Measurements from ENCODE around the gene IL25. TPM values are rescaled to one million over a fixed set of nuclear protein-coding genes. Genes with fewer than 3 reads are reported as not detected.

IL25 gene
- total RNA-seq, 4 donors from 2014 or later: not detected

DNA sequence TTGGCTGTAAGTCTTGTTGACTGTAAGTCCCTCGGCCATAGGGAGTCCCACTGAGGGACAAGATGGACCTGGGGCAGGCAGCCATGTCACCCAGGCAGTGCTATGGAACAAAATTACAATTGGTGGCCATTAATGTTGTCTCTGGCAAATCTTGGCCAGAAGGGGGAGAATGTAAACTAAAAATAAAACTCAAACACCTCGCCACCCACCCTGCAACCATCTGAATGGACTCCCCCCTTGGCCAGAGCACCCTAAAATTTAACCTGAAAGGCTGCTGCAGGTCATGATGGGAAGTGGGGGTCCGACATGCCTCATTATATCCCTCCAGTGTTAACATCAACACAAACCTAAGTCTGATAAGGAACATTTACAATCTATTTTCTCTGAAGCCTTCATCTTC is 28.1 kb upstream of the IL25 start:
- no peak overlapping the region for H3K4me3 ChIP-seq
- DNase-seq (ENCODE audit: extremely low spot score): no peak
- H3K36me3 ChIP-seq: peaks cover 0 to 12% (median 5%) of the 10 kb centered on the region in 4 donors
- intact Hi-C loops (cut with DNase I): no loop called here
- H3K27ac ChIP-seq (replicated peaks in 1 of 4): no peak overlapping the region
- H3K4me1 ChIP-seq: peaks cover 0 to 3% (median 0%) of the 10 kb centered on the region in 4 donors
- no peaks in the 10 kb centered on the region for H3K9me3 ChIP-seq
- TF ChIP-seq POLR2AphosphoS5 (IDR thresholded peaks at IDR 0.05) (no peak), EP300 (IDR thresholded peaks at IDR 0.05) (no peak), POLR2A (IDR thresholded peaks at IDR 0.05; ENCODE audit: low read depth) (no peak)
- TF ChIP-seq, protein P1, sequence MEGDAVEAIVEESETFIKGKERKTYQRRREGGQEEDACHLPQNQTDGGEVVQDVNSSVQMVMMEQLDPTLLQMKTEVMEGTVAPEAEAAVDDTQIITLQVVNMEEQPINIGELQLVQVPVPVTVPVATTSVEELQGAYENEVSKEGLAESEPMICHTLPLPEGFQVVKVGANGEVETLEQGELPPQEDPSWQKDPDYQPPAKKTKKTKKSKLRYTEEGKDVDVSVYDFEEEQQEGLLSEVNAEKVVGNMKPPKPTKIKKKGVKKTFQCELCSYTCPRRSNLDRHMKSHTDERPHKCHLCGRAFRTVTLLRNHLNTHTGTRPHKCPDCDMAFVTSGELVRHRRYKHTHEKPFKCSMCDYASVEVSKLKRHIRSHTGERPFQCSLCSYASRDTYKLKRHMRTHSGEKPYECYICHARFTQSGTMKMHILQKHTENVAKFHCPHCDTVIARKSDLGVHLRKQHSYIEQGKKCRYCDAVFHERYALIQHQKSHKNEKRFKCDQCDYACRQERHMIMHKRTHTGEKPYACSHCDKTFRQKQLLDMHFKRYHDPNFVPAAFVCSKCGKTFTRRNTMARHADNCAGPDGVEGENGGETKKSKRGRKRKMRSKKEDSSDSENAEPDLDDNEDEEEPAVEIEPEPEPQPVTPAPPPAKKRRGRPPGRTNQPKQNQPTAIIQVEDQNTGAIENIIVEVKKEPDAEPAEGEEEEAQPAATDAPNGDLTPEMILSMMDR (IDR thresholded peaks at IDR 0.05): no peak
- WGBS: 70% methylated on average over 3 of the region's 3 CpGs
- H3K27me3 ChIP-seq: no peaks in the 10 kb centered on the region

DNA sequence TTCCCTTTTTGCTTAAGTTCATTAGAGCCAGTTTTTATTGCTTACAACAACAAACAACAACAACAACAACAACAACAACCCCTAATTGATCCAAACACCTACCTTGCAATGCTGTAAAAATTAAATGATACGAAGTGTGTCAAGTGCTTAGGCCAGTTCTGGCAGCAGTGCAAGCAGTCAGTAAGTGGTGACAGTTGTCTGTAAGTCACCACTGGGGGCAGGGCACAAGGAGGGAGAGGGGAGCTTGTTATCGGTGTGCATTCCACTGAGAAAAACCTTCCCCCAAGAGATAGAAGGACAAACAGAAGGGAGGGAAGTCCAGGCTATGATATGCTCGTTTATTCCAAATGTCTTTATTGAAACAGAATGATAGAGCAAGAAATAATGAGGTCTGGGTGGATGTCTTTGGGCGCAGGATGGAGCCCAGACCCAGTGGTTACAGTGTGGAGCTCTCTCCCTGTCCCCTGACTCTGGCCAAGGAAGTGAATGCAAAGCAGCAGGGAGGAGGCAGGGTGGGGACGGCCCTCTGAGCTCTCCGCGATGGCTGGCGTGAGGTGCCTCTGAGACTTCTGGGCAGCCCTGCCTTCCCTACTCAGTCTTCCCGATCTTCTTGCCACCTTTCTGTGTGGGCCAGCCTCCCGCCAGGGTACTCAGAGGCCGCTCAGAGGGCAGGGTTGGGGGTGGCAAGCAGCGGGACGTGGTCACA is 26.5 kb upstream of the IL25 start:
- Histone ChIP-seq H3K27ac (replicated peaks in 1 of 4) (no peak overlapping the region), H3K4me1 (peaks cover 0 to 3% (median 0%) of the 10 kb centered on the region in 4 donors), H3K4me3 (no peak overlapping the region), H3K36me3 (peaks cover 0 to 12% (median 5%) of the 10 kb centered on the region in 4 donors), H3K27me3 (no peaks in the 10 kb centered on the region), H3K9me3 (no peaks in the 10 kb centered on the region)
- WGBS: 81% methylated on average over 11 of the region's 13 CpGs
- TF ChIP-seq, protein P1 (IDR thresholded peaks at IDR 0.05): no peak
- TF ChIP-seq POLR2A (IDR thresholded peaks at IDR 0.05; ENCODE audit: low read depth) (no peak), POLR2AphosphoS5 (IDR thresholded peaks at IDR 0.05) (no peak), EP300 (IDR thresholded peaks at IDR 0.05) (no peak)
- no peak for DNase-seq (ENCODE audit: extremely low spot score)
- intact Hi-C loops (cut with DNase I): no loop called here

DNA sequence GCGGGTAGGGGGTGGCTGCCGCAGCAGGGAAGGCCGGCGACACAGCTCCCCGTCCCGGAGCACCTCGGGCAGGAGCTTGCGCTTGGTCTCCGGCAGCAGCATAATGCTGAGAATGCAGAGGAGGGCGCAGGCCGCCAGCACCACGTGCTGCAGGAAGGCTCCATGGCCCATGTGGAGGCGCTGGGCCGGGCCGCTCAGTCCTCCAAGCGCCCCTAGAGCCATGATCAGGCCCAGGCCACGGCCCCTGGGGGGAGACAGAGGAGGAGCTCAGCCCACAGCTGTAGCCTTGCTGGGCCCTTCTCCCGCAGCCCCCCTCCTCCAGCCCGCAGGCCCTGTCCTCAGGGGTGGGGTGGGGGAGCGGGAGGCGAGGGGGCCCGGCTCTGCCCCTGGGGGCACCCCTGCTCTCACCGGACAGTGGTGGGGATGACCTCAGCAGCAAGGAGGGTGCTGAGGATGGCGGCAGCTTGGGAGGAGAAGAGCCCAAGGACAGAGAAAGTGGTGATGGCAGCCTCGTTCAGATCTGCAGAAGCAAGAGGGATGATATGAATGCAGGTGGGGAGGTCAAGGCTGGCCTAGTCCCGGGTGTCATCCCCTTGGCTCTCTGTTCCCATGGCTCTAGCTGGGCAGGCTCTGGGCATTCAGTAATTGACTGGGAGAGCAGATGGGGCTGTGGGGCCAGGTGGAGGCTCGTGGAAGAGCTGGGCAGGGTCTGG is 25.8 kb upstream of the IL25 start:
- Histone ChIP-seq H3K9me3 (no peaks in the 10 kb centered on the region), H3K27me3 (no peaks in the 10 kb centered on the region), H3K4me3 (no peak overlapping the region), H3K4me1 (peaks cover 5 to 6% (median 6%) of the 10 kb centered on the region in 4 donors), H3K36me3 (peaks cover 0 to 12% (median 5%) of the 10 kb centered on the region in 4 donors), H3K27ac (replicated peaks in 1 of 4) (no peak overlapping the region)
- WGBS: 78% methylated on average over 8 of the region's 27 CpGs
- no peak for TF ChIP-seq EP300 (IDR thresholded peaks at IDR 0.05)
- TF ChIP-seq POLR2A (IDR thresholded peaks at IDR 0.05; ENCODE audit: low read depth): no peak
- TF ChIP-seq, protein P1 (IDR thresholded peaks at IDR 0.05): no peak
- no peak for TF ChIP-seq POLR2AphosphoS5 (IDR thresholded peaks at IDR 0.05)
- no peak for DNase-seq (ENCODE audit: extremely low spot score)
- intact Hi-C loops (cut with DNase I): no loop called here

DNA sequence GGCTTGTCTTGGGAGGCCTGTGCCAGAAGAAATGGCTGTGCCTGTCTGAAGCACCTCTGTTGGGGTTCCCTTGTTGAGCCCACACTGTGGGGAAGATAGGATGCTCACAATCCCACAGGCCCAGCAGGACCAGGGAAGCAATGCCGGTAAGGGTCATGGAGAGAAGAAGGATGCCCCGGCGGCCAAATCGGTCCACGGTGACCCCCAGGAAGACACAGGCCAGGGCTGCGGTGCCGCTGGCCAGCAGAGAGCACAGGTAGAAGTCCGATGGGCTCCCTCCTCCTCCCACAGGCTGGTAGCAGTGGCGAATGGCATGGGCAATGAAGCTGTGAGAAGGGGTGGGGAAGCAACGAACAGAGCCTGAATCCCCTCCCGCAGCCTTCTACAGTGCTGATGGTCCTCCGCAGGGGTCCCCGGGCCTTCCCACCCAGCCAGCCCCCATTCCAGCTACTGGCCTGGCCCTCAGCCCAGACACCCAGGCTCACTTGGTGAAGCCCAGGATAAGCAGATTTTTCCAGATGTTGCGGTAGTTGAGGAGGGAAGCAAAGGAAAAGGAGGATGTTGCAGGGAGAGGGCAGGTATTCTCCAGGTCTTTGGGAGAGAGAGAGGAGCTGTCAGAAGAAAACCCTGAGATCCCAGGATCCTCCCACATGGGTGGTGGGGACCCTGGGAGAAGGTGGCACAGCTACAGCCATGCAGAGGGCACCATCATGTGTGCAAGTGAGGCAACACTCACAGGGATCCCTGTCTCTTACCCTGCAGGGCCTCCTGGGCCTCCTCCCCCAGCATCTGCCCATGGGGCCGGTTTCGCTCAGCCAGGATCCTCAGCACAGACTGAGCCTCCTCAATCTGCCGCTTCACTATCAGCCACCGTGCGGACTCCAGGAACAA is 25.0 kb upstream of the IL25 start:
- H3K36me3 ChIP-seq: peaks cover 0 to 12% (median 5%) of the 10 kb centered on the region in 4 donors
- TF ChIP-seq, protein P1 (IDR thresholded peaks at IDR 0.05): no peak
- TF ChIP-seq EP300 (IDR thresholded peaks at IDR 0.05) (no peak), POLR2A (IDR thresholded peaks at IDR 0.05; ENCODE audit: low read depth) (no peak), POLR2AphosphoS5 (IDR thresholded peaks at IDR 0.05) (no peak)
- peaks cover 9 to 14% (median 13%) of the 10 kb centered on the region in 4 donors for H3K4me1 ChIP-seq
- H3K9me3 ChIP-seq: no peaks in the 10 kb centered on the region
- 96% methylated on average over 11 of the region's 19 CpGs for WGBS
- intact Hi-C loops (cut with DNase I): no loop called here
- no peak overlapping the region for H3K4me3 ChIP-seq
- DNase-seq (ENCODE audit: extremely low spot score): no peak
- no peaks in the 10 kb centered on the region for H3K27me3 ChIP-seq
- no peak overlapping the region for H3K27ac ChIP-seq (replicated peaks in 1 of 4)

Measured in esophagus muscularis mucosa (tissue), 4 donors.